HG03175 (cell line): Measurements from ENCODE around the gene ANO3.

Experiments
- ATAC-seq: cut with Tn5 transposase; IDR thresholded peaks from one replicate; pipeline ENCODE4 v1.9.1; 2021; ENCODE audit warnings: mild to moderate bottlenecking, moderate library complexity; ENCODE audit not compliant: unreplicated experiment

Gene ANO3

GRCh38 chr11:26700574-26701235 lies 368.8 kb downstream of the ANO3 start:
- no peak for ATAC-seq

DNA sequence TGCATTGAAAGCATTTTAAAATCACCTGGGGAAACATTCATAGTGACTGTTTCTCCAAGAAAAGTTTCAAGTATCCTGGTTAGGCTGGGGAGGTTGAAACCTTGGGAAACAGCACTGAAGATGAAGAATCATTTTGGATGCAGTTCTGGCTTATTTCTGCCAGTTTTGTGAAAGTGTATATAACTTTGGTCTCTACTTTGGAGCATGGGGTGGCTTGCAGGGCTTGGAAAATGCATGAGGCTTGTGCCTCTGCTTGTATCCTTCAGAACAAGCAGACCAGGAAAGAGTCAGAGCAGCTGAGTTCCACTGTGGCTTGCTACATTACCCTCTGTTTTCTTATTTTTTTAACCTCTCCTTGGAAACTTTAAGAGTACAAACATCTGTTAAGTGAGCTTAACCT lies 370.5 kb downstream of the ANO3 start:
- no peak for ATAC-seq

- no peak for ATAC-seq
These were observed 371.7 kb downstream of the ANO3 start for GRCh38 chr11:26703411-26704191.

- no peak for ATAC-seq
These were observed 372.3 kb downstream of the ANO3 start for GRCh38 chr11:26704249-26704648.

DNA sequence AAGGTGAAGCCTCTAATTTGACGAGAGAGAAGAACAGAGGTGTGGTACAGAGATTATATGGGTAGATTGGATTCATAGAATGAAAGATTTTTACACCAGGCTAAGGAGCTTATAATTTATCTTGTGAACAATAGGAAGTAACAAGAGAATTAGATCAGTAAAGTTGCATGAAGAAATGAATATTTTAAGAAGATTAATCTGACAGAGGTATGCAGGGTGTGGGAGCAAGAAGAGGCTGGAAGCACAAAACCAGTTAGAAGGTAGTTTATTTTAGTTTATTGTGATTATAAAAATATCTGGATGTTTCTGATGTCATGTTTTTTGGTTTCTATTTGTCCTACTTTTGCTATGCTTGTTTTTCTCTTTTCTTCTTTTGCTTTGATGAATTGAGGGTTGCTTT lies 374.3 kb downstream of the ANO3 start:
- no peak for ATAC-seq

- no peak for ATAC-seq
These were observed 377.0 kb downstream of the ANO3 start for GRCh38 chr11:26708736-26709456.

DNA sequence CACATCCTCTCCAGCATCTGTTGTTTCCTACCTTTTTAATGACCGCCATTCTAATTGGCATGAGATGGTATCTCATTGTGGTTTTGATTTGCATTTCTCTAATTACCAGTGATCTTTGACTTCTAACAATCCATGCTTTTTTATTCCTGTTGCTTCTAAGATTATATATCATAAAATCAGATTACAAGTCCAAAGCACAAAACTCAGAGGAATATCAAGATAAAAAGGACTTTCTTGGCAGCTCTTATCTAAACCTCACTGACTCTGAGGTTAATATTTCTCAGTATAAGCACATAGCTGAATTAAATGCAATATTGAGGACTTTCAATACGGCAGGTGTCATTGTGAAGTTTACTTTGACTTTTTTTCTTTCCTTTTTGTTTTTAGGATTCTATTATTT lies 378.6 kb downstream of the ANO3 start:
- ATAC-seq, result no peak

DNA sequence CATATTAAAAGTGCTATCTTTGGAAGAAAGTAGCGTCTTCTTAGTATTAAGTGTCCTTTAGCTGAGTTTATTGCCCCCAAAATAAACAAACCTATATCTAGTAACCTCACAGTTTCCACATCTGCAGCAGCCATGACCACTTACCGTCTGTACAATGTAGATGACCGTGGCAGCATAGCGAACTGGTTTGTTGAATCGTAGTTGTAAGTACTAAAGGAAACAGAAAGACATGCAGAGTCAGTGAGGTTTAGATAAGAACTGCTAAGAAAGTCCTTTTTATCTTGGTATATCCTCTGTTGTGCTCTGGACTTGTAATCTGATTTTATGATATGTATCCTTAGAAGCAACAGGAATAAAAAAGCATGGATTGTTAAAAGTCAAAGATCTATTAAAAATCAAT lies 380.6 kb downstream of the ANO3 start:
- no peak for ATAC-seq
